Effector memory CD4-positive, alpha-beta T cell (primary cell): ENCODE results near the gene PSTK.

Experiments
- DNase-seq, 3 donors: peaks; one replicate each; pipeline ENCODE4 v3.0.0-alpha.2; 2020
- H3K27ac ChIP-seq: 2 replicates; pipeline ENCODE4 v1.7.0; 2013; ENCODE audit warnings: mild to moderate bottlenecking, low read length, moderate library complexity; ENCODE audit not compliant: insufficient read depth, poor library complexity, severe bottlenecking
- H3K27me3 ChIP-seq: replicated peaks from 2 replicates; pipeline ENCODE4 v1.7.0; 2013; ENCODE audit warnings: mild to moderate bottlenecking, low read length; ENCODE audit not compliant: insufficient read depth, control insufficient read depth, poor library complexity, severe bottlenecking
- H3K36me3 ChIP-seq: 2 replicates; pipeline ENCODE4 v1.7.0; 2013; ENCODE audit warnings: mild to moderate bottlenecking, low read length, moderate library complexity; ENCODE audit not compliant: control insufficient read depth, insufficient read depth
- H3K4me1 ChIP-seq: 2 replicates; pipeline ENCODE4 v1.7.0; 2013; ENCODE audit warnings: low read length, mild to moderate bottlenecking; ENCODE audit not compliant: control insufficient read depth, insufficient read depth, poor library complexity, severe bottlenecking
- H3K4me3 ChIP-seq: 2 replicates; pipeline ENCODE4 v1.7.0; 2013; ENCODE audit warnings: low read length, low read depth, mild to moderate bottlenecking; ENCODE audit not compliant: insufficient read depth, poor library complexity, severe bottlenecking
- H3K9me3 ChIP-seq: 2 replicates; pipeline ENCODE4 v1.7.0; 2013; ENCODE audit warnings: mild to moderate bottlenecking, low read length, moderate library complexity; ENCODE audit not compliant: control insufficient read depth

PSTK gene

GRCh38 chr10:123035467-123036086 lies 55.4 kb downstream of the PSTK start:
- no peak overlapping the region for H3K27ac ChIP-seq
- no peaks in the 10 kb centered on the region for H3K9me3 ChIP-seq

DNA sequence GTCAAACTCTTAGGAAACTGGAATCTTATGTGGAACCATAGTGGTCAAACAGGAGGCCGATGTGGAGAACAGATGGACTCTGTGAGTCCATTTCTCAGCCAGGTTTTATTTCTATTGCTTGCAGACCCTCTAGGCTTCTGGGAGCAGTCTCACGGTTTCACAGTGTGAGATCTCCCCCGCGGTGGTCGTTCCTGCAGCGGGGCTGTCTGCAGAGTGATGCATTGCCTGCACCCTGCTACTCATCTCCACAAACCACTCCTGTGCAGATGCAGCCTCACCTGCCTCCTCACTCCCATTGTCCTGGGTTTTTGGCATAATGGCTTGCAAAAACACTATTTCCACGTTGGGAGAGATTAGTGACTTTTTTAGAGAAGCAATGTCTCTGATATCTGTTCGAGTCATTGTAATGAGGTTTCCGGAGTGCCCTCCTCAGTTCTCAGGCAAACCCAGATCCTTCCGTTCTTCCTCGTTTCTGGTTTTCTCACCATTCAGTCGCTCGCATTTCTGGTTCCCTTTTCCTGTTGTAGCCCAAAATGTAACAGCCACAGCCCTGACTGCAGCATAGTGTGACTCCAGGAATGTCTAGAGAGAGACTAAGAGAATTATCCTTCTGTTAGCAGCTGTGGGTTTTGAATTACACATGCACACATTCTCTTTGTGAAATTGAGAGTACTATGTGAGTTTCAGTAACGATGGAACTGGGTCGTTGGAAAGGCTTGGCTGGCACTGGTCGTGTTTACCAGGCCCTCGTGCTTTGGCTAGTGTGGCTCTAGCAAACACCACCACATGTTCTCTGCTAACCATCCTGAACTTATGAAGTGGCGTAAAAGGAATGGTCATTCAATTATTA lies 58.8 kb downstream of the PSTK start:
- Histone ChIP-seq H3K27me3 (no peaks in the 10 kb centered on the region), H3K36me3 (peaks cover 13% of the 10 kb centered on the region), H3K27ac (no peak overlapping the region), H3K4me3 (no peak overlapping the region), H3K4me1 (no peaks in the 10 kb centered on the region), H3K9me3 (no peaks in the 10 kb centered on the region)
- no peak for DNase-seq

More at GRCh38 chr10:123035467-123036086, 55.4 kb downstream of the PSTK start:
- Histone ChIP-seq H3K4me3 (no peak overlapping the region), H3K27me3 (no peaks in the 10 kb centered on the region), H3K4me1 (no peaks in the 10 kb centered on the region), H3K36me3 (peaks cover 13% of the 10 kb centered on the region)
- DNase-seq: no peak

DNA sequence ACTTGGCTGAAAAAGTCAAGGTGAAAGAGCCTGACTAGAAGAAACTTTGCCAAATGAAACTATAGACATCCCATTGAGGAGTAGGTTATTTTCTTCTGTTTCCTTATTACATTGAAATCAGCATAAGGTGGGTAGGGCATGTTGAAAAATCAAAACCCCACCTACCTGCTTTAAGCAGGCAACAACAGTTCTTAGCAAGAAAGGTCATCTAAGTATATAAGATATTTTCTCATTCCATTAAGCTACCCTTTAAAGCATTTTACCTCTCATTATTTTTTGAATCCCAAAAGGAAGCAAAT lies 59.4 kb downstream of the PSTK start:
- DNase-seq: no peak
- H3K27ac ChIP-seq: no peak overlapping the region
- H3K27me3 ChIP-seq: no peaks in the 10 kb centered on the region
- no peaks in the 10 kb centered on the region for H3K9me3 ChIP-seq
- H3K4me1 ChIP-seq: no peaks in the 10 kb centered on the region
- peaks cover 13% of the 10 kb centered on the region for H3K36me3 ChIP-seq
- H3K4me3 ChIP-seq: no peak overlapping the region
